Measurements from ENCODE around the gene PTPRD.

GRCh38 chr9:9212963-9213362 is 1399.8 kb downstream of the PTPRD start:
- TF ChIP-seq POLR2AphosphoS5 (IDR thresholded peaks at IDR 0.05; ENCODE audit: borderline replicate concordance, low read depth, low read length) (no peak), EZH2 (IDR thresholded peaks at IDR 0.05) (no peak), FOXP2 (optimal IDR thresholded peaks at IDR 0.05; ENCODE audit: control extremely low read depth, extremely low read length, insufficient read depth) (no peak)
